Measurements from ENCODE around the gene CYP39A1.
A peak's percentile ranks its signal among the peaks of the same experiment; 100 is the strongest.
"Not testable (repeated sequence)": the region's sequence is repeated elsewhere in the genome, so short reads cannot be mapped to it uniquely, and the experiment has no call there.

CYP39A1 gene

GRCh38 chr6:46657642-46658041 is 5.0 kb upstream of the CYP39A1 start:
- Mint-ChIP-seq H3K4me1 (peaks cover 7% of the 10 kb centered on the region), H3K36me3 (no peaks in the 10 kb centered on the region), H3K27ac (no peak overlapping the region), H3K9me3 (no peaks in the 10 kb centered on the region), H3K27me3 (peaks cover 13% of the 10 kb centered on the region), H3K4me3 (no peak overlapping the region)
- CTCF ChIA-PET, result no interaction called here
- DNase-seq, result no peak

- Mint-ChIP-seq H3K27me3 (peaks cover 19% of the 10 kb centered on the region), H3K27ac (no peak overlapping the region)
Observed at GRCh38 chr6:46655803-46656202, 3.2 kb upstream of the CYP39A1 start.

GRCh38 chr6:46653439-46654195 is 999 bp upstream of the CYP39A1 start:
- CTCF ChIA-PET, result no interaction called here
- H3K9me3 Mint-ChIP-seq, result no peaks in the 10 kb centered on the region
- DNase-seq, result no peak
- H3K27ac Mint-ChIP-seq, result no peak overlapping the region
- H3K27me3 Mint-ChIP-seq, result peaks cover 28% of the 10 kb centered on the region
- no peaks in the 10 kb centered on the region for H3K36me3 Mint-ChIP-seq
- H3K4me3 Mint-ChIP-seq, result peak overlapping the region; percentile 68
- H3K4me1 Mint-ChIP-seq, result peaks cover 15% of the 10 kb centered on the region

More at GRCh38 chr6:46655803-46656202, 3.2 kb upstream of the CYP39A1 start:
- Mint-ChIP-seq H3K36me3 (no peaks in the 10 kb centered on the region), H3K9me3 (no peaks in the 10 kb centered on the region), H3K4me3 (no peak overlapping the region), H3K4me1 (peaks cover 15% of the 10 kb centered on the region)
- no peak for DNase-seq
- CTCF ChIA-PET, result interaction anchor here (0.7 kb wide), 1 partner anchor 23 kb away, joined by 3 read pairs; no protein-coding TSS in a partner anchor

- peaks cover 28% of the 10 kb centered on the region for H3K27me3 Mint-ChIP-seq
- no peak overlapping the region for H3K27ac Mint-ChIP-seq
- CTCF ChIA-PET, result no interaction called here
- peak overlapping the region; percentile 68 for H3K4me3 Mint-ChIP-seq
- H3K36me3 Mint-ChIP-seq, result no peaks in the 10 kb centered on the region
- DNase-seq, result no peak
- peaks cover 15% of the 10 kb centered on the region for H3K4me1 Mint-ChIP-seq
- no peaks in the 10 kb centered on the region for H3K9me3 Mint-ChIP-seq
Observed at GRCh38 chr6:46652232-46652602, 401 bp downstream of the CYP39A1 start.

- Mint-ChIP-seq H3K27me3 (peaks cover 28% of the 10 kb centered on the region), H3K36me3 (no peaks in the 10 kb centered on the region), H3K9me3 (no peaks in the 10 kb centered on the region), H3K4me3 (peak overlapping the region; percentile 68), H3K27ac (no peak overlapping the region), H3K4me1 (peaks cover 15% of the 10 kb centered on the region)
- DNase-seq, result no peak
- CTCF ChIA-PET, result no interaction called here
Observed at GRCh38 chr6:46651816-46652215, 802 bp downstream of the CYP39A1 start.

GRCh38 chr6:46651006-46651405 is 1.6 kb downstream of the CYP39A1 start:
- Mint-ChIP-seq H3K36me3 (no peaks in the 10 kb centered on the region), H3K27me3 (peaks cover 28% of the 10 kb centered on the region)

GRCh38 chr6:46648869-46649492 is 3.6 kb downstream of the CYP39A1 start:
- H3K27me3 Mint-ChIP-seq, result peaks cover 23% of the 10 kb centered on the region
- no peaks in the 10 kb centered on the region for H3K36me3 Mint-ChIP-seq
- CTCF ChIA-PET, result no interaction called here
- H3K4me1 Mint-ChIP-seq, result peaks cover 15% of the 10 kb centered on the region
- H3K4me3 Mint-ChIP-seq, result no peak overlapping the region
- no peak for DNase-seq
- H3K9me3 Mint-ChIP-seq, result no peaks in the 10 kb centered on the region
- no peak overlapping the region for H3K27ac Mint-ChIP-seq

More at GRCh38 chr6:46651006-46651405, 1.6 kb downstream of the CYP39A1 start:
- CTCF ChIA-PET, result no interaction called here
- Mint-ChIP-seq H3K4me3 (no peak overlapping the region), H3K9me3 (no peaks in the 10 kb centered on the region), H3K4me1 (peaks cover 15% of the 10 kb centered on the region), H3K27ac (no peak overlapping the region)
- no peak for DNase-seq

- H3K9me3 Mint-ChIP-seq, H3K36me3 Mint-ChIP-seq, H3K27ac Mint-ChIP-seq, CTCF ChIA-PET, DNase-seq, H3K4me3 Mint-ChIP-seq: not testable (repeated sequence)
- H3K4me1 Mint-ChIP-seq, result peaks cover 11% of the 10 kb centered on the region
- H3K27me3 Mint-ChIP-seq, result peaks cover 20% of the 10 kb centered on the region
Observed at GRCh38 chr6:46648108-46648507, 4.5 kb downstream of the CYP39A1 start.

GRCh38 chr6:46645265-46645664 is 7.4 kb downstream of the CYP39A1 start:
- no peak for DNase-seq
- Mint-ChIP-seq H3K27ac (no peak overlapping the region), H3K4me1 (no peaks in the 10 kb centered on the region), H3K36me3 (no peaks in the 10 kb centered on the region), H3K9me3 (no peaks in the 10 kb centered on the region), H3K27me3 (peaks cover 8% of the 10 kb centered on the region), H3K4me3 (no peak overlapping the region)
- CTCF ChIA-PET, result no interaction called here

GRCh38 chr6:46642928-46643751 is 9.5 kb downstream of the CYP39A1 start:
- DNase-seq, result no peak
- no peaks in the 10 kb centered on the region for H3K4me1 Mint-ChIP-seq
- H3K27ac Mint-ChIP-seq, result no peak overlapping the region
- no peaks in the 10 kb centered on the region for H3K36me3 Mint-ChIP-seq
- CTCF ChIA-PET, result no interaction called here
- H3K4me3 Mint-ChIP-seq, result no peak overlapping the region
- H3K9me3 Mint-ChIP-seq, result no peaks in the 10 kb centered on the region
- peaks cover 6% of the 10 kb centered on the region for H3K27me3 Mint-ChIP-seq

GRCh38 chr6:46638650-46639049 is 14.0 kb downstream of the CYP39A1 start:
- CTCF ChIA-PET, result no interaction called here
- no peaks in the 10 kb centered on the region for H3K4me1 Mint-ChIP-seq

GRCh38 chr6:46637933-46638332 is 14.7 kb downstream of the CYP39A1 start:
- Mint-ChIP-seq H3K36me3 (no peaks in the 10 kb centered on the region), H3K4me3 (no peak overlapping the region), H3K27ac (no peak overlapping the region), H3K4me1 (no peaks in the 10 kb centered on the region), H3K9me3 (no peaks in the 10 kb centered on the region), H3K27me3 (peaks cover 6% of the 10 kb centered on the region)
- CTCF ChIA-PET, result no interaction called here
- no peak for DNase-seq

More at GRCh38 chr6:46638650-46639049, 14.0 kb downstream of the CYP39A1 start:
- no peak for DNase-seq
- Mint-ChIP-seq H3K27ac (no peak overlapping the region), H3K36me3 (no peaks in the 10 kb centered on the region), H3K4me3 (no peak overlapping the region), H3K9me3 (no peaks in the 10 kb centered on the region), H3K27me3 (peaks cover 6% of the 10 kb centered on the region)

GRCh38 chr6:46637145-46637544 is 15.5 kb downstream of the CYP39A1 start:
- no peak for DNase-seq
- no peaks in the 10 kb centered on the region for H3K4me1 Mint-ChIP-seq
- peaks cover 6% of the 10 kb centered on the region for H3K27me3 Mint-ChIP-seq
- H3K27ac Mint-ChIP-seq, result no peak overlapping the region
- no peaks in the 10 kb centered on the region for H3K9me3 Mint-ChIP-seq
- CTCF ChIA-PET, result no interaction called here
- no peak overlapping the region for H3K4me3 Mint-ChIP-seq
- no peaks in the 10 kb centered on the region for H3K36me3 Mint-ChIP-seq

GRCh38 chr6:46635462-46635861 is 17.2 kb downstream of the CYP39A1 start:
- CTCF ChIA-PET, result no interaction called here
- H3K27me3 Mint-ChIP-seq, result peaks cover 3% of the 10 kb centered on the region
- H3K4me3 Mint-ChIP-seq, result no peak overlapping the region
- no peaks in the 10 kb centered on the region for H3K9me3 Mint-ChIP-seq
- H3K36me3 Mint-ChIP-seq, result no peaks in the 10 kb centered on the region
- no peak for DNase-seq
- H3K27ac Mint-ChIP-seq, result no peak overlapping the region
- no peaks in the 10 kb centered on the region for H3K4me1 Mint-ChIP-seq
